GM18520 (cell line): ENCODE data around the gene DIAPH1.

ENCODE experiments used
- ATAC-seq: cut with Tn5 transposase; IDR thresholded peaks from one replicate; pipeline ENCODE4 v1.9.1; 2021; ENCODE audit not compliant: unreplicated experiment

The DIAPH1 gene

DNA sequence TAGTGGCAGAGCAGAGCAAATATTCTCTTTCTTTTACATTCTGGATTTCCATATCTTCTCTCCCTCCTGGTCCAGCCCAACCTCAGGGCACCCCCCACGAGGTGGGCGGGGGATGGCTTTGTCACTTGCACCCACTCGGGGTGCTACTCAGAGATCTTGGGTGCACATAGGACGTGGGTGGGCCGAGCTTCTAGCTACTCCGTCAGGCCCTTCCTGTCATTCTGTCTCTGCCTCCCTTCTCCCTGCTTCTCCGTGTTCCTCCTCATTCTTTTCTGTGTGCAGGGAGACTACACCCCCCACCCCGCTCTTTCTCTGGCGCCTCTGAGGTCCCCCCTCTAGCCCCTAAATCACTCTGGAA, 110.4 kb downstream of the DIAPH1 start:
- no peak for ATAC-seq

DNA sequence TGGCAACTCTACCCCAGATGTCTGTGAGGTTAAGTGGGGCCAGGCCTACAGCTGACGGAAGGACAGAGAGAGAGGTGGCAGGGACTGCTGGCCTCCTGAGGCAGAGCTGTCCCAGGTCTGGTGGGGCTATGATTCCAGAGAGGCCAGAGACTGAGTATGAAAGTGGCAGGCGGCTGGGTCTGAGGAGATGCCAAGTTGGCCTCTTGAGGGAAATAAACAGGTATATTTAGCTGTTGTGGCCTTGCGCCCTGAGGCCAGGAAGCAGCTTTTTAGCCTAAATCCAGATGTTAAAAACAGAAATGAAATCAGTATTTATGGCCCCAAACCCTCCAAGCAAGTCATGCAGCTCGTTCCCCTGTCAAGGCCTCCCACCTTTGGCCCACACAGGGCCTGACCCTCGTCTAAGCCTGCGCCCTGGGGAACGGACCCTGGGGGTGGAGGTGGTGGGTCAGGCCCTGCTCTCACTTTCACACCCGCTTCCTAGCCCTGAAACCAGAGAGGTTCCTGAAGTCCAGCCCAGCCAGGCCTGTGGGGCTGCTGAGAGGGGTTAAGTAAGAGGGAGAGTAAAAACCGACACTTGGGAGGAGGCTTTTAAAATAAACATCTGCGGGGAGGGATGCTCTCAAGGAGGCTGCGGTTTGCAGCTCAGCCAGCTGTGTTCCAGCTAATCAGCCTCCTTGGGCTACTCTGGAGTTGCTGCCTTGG, 111.3 kb downstream of the DIAPH1 start:
- no peak for ATAC-seq

DNA sequence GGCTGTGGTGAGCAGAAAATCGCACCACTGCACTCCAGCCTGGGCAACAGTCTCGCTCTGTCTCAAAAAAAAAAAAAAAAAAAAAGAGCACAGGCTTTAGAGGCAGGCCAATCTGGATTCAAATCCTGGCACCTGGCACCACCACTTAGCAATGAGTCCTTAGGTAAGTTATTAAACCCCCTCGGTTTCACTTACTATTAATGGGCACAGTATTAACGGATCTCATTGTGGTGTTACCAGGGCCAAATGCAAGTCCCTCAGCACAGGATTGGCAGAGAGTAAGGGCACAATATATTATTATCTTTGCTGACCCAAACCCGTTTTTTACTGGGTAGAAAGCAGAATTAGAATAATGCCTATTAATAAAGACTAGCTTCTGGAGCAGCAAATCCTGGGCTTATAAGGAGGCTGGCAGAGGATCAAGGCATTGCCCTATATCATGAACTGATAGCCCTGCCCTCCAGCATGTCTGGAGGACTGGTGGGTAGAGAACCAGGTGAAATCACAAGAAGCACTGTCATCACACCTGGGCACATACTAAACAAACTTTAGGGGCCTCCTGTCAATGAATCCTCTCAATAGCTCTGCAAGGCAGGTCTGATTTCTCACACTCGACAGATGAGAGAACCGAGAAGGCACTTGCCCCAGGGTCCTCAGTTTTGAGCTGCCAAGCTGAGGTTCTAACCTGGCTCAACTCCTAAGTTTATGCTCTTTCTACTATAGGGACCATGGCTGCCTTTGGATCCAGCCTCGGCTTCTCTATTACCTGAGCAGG, 112.2 kb downstream of the DIAPH1 start:
- ATAC-seq: no peak

DNA sequence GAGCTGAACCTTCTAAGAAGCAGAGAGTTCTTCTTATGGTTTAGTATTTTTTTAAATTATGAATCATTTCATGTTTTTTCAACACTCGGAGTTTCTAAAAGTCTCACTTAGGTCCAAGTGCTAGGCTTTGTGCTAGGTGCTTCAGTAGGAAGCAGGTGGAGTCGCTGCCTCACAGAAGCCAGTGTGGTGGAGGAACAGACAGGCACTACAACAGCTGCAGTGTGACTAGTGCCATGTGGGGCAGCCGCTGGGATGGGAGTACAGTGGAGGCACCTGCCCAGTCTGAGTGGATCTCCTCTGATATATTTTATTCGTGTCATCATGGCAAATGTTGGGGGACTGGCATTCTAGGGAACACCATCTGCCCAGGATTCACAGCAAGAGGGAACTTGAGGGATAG, 114.6 kb downstream of the DIAPH1 start:
- ATAC-seq: no peak

DNA sequence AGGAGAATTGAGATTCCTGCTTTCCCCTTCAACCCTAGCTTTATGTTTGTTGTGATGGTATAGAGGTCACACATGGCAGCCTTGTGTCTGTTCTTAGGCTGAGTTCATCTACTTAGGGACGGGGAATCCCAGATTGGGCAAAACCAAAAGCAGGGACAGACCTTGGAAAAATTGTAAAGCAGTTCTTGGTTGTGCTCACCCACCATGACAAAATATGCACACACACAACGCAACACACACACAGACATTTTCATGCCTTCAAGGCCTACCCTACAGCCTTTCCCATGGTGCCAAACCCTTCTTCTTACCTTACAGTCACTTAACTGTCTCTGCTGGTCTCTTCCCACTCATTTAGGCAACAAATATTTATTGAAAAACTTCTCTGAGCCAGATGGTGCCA, 115.1 kb downstream of the DIAPH1 start:
- no peak for ATAC-seq

DNA sequence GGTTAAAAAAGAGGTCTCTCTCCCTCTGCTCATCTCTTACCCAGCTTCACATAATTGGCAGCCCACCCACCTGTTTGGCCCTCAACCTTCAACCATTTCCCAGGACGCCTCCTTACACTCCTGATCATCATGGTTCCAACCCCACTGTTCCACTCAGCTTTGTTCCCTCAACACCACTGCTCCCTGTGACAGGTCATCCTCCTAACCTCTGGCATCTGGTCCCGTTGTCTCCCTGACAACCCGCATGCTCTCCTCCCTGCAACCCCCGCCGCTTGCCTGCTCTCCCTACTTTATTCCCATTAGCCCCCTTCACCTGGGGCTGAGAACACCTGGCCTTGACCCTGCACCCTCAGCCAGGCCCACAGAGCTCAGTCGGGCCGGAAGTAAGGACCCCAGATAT, 117.0 kb downstream of the DIAPH1 start:
- ATAC-seq: no peak

DNA sequence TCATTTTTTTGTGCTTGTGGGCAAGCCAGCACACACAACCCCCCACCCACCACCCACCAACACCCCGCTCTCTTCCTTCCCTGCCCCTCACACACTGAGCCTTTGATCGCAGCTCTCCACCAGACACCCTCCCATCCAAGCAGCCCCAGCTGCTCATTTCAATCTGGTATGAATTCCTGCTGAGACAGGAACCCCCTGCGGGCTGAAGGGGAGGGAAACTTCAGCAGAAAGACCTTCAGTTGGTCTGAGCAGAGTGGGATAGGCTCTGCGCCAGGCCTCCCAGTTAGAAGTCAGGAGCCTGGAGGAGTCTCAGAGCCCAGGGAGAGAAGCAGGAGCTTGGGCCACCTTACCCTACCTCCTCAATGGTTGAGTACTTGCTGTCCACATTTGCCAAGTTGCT, 122.8 kb downstream of the DIAPH1 start:
- ATAC-seq: no peak

DNA sequence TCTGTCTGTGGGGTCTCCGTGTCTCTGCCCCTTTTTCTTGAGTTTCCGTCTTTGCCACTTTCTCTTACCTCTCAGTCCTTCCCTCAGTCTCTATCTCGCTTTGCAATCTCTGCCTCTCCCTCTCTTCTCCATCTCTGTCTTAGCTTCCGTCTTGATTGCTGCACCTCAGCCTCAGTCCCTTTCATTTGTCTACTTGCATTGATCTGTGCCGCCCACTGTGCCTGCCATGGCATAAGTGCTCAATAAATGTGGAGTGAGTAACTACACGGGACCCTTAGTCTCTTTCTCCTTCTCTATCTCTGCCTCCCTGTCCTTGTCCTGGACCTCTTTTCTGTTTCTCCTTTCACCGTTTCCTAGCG, 123.4 kb downstream of the DIAPH1 start:
- ATAC-seq: no peak

DNA sequence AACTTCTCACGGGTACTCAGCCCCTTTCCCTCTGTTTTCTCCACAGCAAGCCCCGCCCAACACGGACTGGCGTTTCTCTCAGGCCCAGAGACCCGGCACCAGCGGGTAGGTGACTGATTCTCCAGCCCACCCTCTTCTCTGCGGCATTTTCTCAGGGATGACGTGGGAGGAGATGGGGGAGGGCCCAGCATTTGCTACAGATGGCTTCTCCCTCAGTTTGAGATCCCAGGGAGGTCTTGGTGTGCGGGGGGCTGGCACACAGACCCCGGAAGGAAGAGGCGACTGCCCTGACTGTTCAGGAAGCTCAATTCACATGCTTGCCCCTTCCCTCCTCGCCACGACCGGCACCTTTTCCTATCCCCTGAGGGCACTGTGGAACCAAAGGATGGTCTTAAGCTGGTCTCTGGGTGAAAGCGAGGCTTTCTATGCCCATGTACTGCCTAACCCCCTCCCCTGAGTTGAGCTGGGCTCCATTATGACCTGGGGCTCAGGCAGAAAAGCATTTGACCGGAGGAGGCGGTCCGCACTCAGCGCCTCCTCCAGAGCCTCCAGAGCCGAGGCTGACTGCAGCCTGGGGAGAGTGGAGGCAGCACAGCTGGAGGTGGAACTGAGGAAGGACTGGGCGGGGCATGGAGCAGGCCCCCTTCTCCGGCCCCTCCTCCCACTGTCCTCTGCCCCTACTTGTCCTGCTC, 123.9 kb downstream of the DIAPH1 start:
- ATAC-seq: no peak

DNA sequence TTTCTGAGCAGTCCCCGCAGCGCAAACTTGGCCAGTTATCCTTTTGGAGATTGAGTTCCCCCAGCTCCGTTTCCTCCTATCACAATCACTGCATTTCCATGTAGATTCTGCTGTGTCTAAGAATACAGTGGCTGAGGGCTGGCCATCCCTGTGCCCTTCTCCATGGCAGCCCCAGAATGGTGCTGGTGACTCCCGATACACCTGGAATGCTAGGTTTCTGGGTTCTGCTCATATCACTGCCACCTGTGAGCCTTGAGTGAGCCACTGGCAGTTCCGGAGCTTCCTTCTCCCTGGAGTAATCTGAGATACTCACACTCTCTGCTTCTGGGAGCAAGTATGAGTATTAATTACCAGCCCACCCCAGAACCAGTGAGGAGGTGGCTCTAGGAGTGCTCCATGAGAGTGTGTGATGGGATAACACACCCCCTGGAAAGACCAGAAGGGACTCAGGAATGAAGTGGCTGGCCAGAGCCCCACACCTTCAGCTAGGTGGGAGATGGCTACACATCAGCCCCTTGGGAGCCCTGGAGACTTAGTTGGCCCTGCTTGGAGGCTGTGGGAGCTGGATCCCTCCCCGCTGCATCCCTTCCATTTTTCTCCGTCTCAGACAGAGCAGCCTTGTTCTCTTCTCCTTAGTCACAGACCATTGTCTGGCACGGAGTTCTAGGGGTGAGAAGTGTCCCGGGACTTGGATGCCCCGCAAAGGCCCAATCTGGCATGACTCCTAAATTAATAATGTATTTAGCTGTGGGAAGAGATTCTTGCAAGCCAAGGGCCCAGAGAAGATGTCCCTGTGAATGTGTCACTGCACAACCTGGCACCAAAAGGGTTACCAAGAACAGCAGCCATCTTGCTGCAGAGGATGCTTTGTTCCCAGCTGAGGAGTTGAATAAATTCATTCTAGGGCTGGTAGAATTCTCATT, 125.0 kb downstream of the DIAPH1 start:
- no peak for ATAC-seq

DNA sequence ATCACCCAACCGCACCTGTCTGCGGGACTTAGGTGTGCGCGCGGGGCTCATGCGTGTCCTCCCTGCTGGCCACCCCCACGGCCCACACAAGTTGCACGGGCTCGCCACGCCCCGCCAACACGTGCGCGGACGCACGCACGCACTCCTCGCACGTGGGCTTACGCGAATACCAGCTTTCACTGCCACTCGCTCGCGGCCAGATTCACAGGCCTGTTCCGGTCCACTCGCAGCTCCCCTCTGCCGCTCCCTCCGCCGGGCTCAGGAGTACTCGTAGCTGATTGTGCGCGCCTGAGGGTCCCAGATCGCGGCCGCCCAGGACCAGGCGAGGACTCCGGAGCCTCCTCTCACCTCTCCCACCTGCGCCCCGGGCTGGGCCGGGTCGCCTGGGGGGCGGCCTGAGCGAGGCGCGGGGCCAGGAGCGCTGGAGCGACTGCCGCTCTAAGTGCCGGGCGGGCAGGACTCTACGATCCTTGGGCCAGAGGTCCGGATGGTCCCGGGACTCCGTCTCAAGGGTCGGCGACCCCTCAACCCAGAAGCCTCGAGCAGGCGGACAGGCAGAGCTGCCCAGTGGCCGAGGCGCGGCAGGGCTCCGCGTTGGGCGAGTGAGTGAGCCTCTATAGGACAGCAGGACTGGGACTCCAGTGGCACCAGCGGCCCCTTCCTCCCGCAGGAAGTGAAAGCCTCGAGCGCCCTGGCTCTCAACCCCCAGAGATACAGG, 126.5 kb downstream of the DIAPH1 start:
- ATAC-seq: no peak

DNA sequence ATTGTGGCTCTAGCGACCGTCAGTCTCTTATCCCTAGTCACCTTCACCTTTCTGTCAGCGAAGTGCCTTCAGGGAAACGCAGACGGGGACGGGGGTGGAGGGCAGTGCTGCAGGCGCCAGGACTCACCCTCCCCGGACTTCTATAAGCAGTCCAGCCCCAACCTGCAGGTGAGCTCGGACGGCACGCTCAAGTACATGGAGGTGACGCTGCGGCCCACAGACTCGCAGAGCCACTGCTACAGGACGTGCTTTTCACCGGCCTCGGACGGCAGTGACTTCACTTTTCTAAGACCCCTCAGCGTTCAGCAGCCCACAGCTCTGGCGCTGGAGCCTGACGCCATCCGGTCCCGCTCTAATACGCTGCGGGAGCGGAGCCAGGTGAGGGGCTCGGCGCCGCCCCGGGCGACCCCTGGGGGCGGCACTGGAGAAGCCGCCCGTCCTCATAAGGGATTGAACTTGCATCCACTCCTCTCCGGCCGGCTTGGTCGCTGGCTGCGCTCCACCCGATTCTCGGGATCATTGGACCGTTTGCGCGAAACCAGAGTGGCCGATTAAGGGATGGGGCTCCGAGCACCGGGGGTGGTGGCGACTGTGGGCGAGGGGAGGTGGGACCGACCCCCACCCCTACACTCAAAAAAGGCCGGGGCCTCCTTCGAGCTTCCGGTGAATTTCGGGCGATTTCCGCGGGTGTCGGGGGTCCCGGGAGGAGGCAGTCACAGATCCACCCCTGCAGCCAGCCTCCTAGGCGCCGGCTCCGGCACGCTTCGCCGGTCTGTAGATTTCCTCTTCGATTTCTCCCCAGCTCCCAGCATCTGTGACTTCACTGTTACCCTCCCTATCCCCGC, 127.3 kb downstream of the DIAPH1 start:
- no peak for ATAC-seq

DNA sequence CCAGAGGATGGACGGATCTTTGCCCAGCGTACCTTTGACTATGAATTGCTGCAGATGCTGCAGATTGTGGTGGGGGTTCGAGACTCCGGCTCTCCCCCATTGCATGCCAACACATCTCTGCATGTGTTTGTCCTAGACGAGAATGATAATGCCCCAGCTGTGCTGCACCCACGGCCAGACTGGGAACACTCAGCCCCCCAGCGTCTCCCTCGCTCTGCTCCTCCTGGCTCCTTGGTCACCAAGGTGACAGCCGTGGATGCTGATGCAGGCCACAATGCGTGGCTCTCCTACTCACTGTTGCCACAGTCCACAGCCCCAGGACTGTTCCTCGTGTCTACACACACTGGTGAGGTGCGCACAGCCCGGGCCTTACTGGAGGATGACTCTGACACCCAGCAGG, 128.0 kb downstream of the DIAPH1 start:
- ATAC-seq: no peak

DNA sequence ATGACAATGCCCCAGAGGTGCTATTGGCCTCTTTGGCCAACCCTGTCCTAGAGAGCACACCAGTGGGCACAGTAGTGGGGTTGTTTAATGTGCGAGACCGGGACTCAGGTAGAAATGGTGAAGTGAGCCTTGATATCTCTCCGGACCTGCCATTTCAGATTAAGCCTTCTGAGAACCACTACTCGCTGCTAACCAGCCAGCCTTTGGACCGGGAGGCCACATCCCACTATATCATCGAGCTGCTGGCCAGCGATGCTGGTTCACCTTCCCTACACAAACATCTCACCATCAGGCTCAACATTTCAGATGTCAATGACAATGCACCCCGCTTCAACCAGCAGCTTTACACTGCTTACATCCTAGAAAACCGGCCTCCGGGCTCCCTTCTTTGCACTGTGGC, 128.5 kb downstream of the DIAPH1 start:
- no peak for ATAC-seq

DNA sequence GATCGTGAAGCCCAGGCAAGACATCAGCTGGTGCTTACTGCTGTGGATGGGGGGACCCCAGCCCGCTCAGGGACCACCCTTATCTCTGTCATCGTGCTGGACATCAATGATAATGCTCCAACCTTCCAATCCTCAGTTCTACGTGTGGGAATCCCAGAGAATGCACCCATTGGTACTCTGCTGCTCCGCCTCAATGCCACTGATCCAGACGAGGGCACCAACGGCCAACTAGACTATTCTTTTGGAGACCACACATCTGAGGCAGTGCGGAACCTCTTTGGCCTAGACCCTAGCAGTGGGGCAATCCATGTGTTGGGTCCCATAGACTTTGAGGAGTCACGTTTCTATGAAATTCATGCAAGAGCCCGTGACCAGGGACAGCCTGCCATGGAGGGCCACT, 129.0 kb downstream of the DIAPH1 start:
- ATAC-seq: no peak

DNA sequence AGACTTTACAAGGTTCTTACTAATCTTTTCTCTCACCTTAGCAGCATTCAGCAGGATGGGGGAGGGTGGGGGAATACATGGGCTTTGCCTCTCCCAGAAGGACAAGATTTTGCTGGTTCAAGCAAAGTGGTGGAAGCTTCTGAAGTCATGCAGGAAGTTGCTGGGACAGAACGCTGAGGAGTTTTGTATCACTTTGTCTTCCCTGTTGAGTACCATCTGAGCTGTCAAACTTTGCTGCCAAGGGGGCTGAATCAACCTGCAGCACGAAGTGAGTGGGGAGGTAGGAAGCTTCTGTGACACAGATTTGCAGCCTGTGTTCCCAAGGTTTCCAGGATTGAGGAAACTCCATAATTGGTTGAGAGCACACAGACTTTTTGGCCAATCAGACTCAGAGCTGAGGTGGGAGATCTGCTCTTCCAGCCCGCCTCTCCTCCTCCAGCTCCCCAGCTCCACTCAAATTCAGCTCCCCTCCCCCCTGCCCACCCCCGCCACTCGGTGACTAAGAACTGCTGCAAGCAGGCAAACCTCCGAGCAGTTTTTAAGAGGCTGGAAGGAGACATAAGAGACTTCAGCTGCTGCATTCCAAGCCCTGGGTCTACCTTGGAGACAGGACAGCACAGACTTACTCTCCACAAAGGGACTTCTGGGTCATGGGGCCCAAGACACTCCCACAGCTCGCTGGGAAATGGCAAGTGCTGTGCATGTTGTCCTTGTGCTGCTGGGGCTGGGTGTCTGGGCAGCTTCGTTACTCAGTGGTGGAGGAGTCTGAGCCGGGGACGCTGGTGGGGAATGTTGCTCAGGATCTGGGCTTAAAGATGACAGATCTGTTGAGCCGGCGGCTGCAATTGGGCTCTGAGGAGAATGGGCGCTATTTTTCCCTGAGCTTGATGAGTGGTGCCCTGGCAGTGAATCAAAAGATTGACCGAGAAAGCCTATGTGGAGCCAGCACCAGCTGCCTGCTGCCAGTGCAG, 129.9 kb downstream of the DIAPH1 start, which contains the start of gene PCDHGC5:
PCDHGC5 (plus strand) TSS at position 491 of the 971 bp plus-strand sequence; CDS start at position 651, 160 bp downstream.
- no peak for ATAC-seq

DNA sequence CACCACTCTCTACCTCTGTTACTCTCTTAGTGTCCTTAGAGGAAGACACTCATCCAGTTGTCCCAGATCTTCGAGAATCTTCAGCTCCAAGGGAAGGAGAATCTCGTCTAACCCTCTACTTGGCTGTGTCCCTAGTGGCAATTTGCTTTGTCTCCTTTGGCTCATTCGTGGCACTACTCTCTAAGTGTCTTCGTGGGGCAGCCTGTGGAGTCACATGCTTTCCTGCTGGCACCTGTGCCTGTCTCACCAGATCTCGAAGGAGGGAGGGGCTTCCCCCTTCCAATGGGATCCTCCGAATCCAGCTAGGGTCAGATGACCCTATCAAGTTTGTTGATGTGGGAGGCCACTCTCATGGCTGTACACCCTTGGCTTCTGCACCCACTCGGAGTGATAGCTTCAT, 131.7 kb downstream of the DIAPH1 start:
- ATAC-seq: no peak

DNA sequence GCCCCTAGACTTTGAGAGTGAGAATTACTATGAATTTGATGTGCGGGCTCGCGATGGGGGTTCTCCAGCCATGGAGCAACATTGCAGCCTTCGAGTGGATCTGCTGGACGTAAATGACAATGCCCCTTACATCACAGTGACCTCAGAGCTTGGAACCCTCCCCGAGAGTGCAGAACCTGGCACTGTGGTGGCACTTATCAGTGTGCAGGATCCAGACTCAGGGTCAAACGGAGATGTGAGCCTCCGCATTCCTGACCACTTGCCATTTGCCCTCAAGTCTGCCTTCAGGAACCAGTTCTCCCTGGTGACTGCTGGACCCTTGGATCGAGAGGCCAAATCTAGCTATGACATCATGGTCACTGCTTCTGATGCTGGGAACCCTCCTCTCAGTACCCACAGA, 132.7 kb downstream of the DIAPH1 start:
- no peak for ATAC-seq
